OCI-LY3 (cell line): Measurements from ENCODE around the gene PATJ.

ENCODE experiments used
- CTCF ChIP-seq: fragments of 200-600, 300-600 bp; sonication (generic); IDR thresholded peaks from 2 replicates; pipeline ENCODE4 v1.5.1; 2014; ENCODE audit warnings: antibody characterized with exemption, low read length, low read depth
- EZH2phosphoT487 ChIP-seq: fragments of 200-600 bp; shearing (Covaris generic); IDR thresholded peaks from 2 replicates; pipeline ENCODE4 v1.6.1; 2018; ENCODE audit warnings: antibody characterized with exemption, mixed run types, low read depth

DNA sequence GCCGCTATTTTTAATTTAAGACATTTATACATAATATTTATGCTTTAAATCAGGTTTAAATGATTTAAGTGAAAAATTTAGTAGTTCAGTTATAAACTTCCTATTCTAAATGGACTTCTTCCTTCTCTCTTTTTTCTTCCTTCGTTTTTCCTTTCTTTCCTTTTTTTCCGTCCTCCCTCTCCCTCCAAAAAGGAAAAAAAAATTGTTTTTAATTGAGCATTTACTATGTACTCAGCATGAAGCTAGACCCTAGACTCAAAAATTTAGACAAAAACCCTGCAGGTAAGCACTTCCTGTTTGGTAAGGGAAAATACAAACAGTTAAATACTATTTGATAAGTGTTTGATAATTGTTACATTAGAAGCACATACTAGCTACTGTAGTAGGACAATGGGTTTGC is 14.7 kb upstream of the PATJ start:
- TF ChIP-seq CTCF = no peak
- no peak for TF ChIP-seq EZH2phosphoT487
